GM19023 (cell line): Measurements from ENCODE around the gene TEPSIN.

Source experiments
- ATAC-seq: cut with Tn5 transposase; IDR thresholded peaks from one replicate; pipeline ENCODE4 v1.9.1; 2021; ENCODE audit warnings: mild to moderate bottlenecking, moderate library complexity; ENCODE audit not compliant: unreplicated experiment

Gene TEPSIN

GRCh38 chr17:81189016-81189415, 49.8 kb downstream of the TEPSIN start:
- ATAC-seq: no peak

DNA sequence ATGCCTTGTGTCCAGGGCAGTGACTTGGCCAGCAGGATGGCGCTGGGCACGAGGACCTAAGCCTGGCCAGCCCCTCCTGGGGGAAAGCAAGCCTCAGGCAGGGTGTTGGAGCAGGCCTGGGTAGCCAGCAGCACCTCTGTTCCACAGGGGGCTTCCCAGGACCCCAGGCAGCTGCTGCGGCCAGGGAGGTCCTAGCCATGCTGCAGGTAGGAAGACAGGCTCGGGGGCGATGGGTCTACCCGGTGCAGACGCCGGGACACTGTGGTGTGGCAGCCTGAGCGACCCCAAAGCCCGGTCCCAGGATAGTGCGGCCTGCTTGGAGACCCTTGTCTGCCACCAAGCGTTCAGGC, 50.4 kb downstream of the TEPSIN start:
- ATAC-seq: no peak

DNA sequence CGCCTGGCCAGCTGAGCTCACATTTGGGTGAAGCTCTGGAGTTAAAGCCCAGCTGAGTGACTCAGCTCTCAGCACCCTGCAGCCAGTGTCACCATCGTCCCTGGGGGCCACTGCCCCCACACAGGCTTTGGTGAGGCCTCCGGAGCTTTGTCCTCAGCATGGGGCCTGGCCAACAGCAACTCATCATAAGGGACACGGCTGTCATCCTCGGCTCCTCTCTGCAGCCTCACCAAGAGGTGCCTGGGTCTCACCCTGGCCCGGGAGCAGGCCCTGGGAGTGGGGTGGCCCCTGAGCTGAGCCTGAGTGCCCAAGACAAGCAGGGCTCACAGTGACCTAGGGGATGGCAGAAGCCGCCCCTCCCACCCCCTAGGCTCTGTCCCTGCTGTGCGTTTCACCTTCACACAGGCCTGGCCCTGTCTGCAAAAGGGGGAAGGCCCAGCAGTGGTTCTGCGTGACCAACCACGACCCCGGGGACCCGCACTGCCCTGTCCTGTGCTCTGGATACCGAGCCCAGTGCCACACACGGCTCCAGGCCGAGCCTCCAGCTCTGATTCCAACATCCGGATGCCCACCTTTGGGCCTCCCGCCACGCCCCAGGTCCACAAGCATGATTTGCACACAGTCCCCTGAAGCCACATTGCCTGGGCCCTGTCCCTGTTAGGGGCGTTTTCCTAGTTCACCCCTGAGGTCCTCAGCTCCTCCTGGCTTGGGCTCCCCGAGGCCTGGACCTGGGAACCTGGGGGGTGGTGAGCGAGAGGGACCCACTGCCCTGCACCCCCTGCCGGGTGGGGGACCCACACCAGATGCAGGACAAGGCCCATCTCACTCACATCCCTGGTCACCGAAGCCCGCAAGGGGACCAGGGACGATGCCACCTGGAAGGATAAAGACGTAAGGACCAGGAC, 51.0 kb downstream of the TEPSIN start:
- ATAC-seq: no peak

- ATAC-seq: no peak
These were observed 51.7 kb downstream of the TEPSIN start for GRCh38 chr17:81187120-81187519.

DNA sequence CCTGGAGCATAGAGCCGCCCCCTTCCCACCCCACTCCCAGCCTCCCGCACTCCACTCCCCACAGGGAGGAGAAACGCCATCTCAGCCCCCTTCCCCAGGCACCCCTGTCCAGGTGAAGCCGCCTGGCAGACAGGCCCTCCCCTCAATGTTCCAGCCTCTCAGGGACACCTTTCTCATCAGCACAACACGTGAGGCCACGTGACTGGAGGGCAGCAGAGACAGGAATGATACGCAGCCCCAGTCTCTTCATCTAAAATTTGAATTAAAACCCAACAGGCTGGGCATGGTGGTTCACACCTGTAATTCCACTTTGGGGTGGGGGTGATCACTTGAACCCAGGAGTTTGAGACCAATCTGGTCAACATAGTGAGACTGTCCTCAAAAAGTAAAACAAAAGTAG, 52.7 kb downstream of the TEPSIN start:
- ATAC-seq: no peak

DNA sequence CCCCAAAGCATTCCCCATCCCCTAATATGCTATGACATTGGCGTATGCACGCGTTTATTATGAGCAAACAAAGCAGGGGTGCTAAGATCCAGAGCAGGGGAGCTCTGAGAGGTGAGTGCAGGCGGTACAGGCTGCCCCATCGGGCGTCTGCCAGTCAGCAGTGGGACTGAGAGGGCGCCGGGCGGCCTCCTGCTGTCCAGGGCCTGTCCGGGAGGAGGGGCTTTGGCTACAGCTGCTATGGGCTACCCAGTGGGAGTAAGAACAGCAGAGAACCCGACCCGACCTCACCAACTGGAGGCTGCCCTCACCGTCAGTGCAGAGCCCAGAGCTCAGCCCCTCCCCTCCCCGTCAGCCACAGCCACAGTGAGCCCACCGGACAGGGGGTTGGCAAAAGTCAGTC, 54.3 kb downstream of the TEPSIN start:
- no peak for ATAC-seq

DNA sequence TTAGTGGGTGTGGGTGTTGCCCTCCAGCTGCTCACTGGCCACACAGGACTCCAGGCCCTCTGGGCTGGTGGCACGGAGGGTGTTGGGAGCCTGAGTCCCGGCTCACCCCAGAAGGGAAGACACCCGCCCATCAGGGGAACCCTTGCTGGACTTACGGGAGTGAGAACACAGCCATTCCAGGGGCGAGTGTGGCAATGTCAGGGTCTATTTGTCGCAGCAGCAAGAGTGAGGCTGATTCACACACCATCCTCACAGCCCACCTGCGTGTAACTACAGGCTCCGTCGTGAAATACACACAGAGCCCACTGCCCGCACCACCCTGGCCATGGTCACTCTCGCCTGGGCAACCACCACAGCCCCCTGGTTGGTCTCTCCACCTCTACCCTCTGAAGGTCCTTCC, 55.0 kb downstream of the TEPSIN start:
- ATAC-seq: no peak

DNA sequence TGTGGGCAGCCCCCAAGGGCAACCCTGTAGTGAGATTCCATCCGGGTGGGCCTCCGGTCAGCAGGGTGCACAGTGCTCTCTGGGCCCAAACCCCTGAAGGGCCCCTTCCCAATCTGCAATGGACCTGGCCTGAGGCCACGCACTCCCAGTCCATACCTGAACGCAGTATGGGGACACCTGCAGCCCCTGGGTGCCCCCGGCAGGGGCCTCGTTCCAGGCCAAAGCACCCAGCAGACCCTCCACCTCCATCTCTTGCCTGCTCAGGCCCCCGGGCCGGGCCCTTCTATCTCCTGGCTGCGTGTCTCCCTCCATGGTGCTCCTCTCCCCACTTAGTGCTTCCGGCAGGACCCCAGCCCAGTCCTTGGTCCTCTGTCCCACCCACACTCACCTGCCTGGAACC, 55.5 kb downstream of the TEPSIN start:
- no peak for ATAC-seq

GRCh38 chr17:81182596-81182995, 56.3 kb downstream of the TEPSIN start:
- no peak for ATAC-seq

DNA sequence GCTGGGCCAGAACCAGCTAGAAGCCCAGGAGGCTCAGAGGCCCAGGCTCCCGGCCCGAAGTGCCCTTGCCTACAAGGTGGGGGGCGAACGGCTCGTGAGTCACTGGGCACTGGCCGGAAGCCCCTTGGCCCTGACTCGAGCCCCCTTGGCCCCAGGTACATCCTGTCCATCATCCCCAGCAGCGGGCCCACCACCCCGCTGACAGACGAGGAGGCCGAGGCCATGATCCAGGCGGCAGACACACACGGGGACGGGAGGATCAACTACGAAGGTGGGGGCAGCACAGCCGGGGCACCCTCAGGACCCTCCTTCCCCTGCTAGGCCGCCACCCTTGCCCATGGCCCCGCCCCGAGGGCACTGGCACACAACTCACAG, 57.1 kb downstream of the TEPSIN start:
- no peak for ATAC-seq

DNA sequence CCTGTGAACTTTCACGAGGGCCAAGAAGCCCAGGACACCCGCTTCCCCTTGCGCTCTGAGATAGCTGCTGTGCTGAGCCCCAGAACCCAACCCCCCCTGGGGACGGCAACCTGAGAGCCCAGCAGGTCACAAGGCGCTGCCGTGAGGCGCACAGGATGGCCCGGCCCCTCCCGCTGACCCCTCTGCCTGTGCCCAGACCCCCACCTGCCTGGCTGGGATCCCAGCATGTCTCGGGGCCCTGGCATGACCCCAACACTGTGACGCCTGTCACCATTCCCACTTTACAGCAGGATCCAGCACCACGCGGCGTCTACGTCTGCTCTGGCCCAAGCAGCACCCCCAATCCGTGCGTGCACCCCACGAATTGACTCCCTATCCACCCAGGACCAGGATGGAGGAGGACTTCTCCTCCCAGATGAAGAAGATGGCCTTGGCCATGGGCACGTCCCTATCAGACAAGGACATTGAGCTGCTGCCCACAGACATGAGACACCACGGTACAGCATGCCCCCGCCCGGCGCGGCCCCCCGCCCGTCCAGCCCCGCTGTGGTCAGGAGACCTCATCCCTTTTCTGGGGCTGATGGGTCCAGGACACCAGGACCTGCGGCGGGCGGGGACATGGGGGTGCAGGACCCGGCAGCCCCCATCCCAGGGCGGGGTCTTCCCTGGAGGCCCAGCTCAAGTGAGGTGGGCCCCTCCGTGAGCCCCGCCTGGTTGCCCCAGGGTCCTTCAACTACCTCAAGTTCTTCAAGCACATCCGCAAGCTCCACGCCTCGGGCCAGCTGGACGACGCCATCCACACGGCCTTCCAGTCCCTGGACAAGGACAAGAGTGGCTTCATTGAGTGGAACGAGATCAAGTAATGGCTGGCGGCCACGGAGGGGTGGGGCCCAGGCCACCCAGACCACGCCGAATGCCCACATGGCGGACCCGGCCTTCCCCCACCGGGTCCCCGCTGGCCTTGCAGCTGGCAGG, 57.7 kb downstream of the TEPSIN start:
- ATAC-seq: no peak

GRCh38 chr17:81179861-81180260, 59.0 kb downstream of the TEPSIN start:
- ATAC-seq: no peak

- ATAC-seq: no peak
These were observed 59.6 kb downstream of the TEPSIN start for GRCh38 chr17:81179220-81179619.
